Heart right ventricle (tissue), 16 donors: ENCODE measurements around the gene SSB. TPM values are rescaled to one million over a fixed set of nuclear protein-coding genes. Genes with fewer than 3 reads are reported as not detected.

ENCODE experiments used
- ATAC-seq, 8 donors: fragments of 200-7000 bp; cut with Tn5 transposase; one replicate each; pipeline ENCODE4 v1.9.1; 2020; ENCODE audit warnings: mild to moderate bottlenecking in 8 of 8, moderate library complexity in 8 of 8, moderate number of reproducible peaks in 1 of 8
- DNase-seq, 2 donors: peaks; one replicate each; pipeline ENCODE4 v3.0.0-alpha.2; 2020
- H3K27ac ChIP-seq, 10 donors: fragments of 200-600 bp; sonication (generic) in 2 of 10; one replicate each; pipeline versions ENCODE4 v1.5.0 to v1.8.0; 2020 to 2022; ENCODE audit warnings: mild to moderate bottlenecking in 3 of 10
- H3K27me3 ChIP-seq, 7 donors: fragments of 200-600 bp; one replicate each; pipeline ENCODE4 v1.8.0; 2021 to 2022; ENCODE audit warnings: mild to moderate bottlenecking in 2 of 7
- H3K36me3 ChIP-seq, 9 donors: fragments of 200-600 bp; sonication (generic) in 1 of 9; one replicate each; pipeline versions ENCODE4 v1.5.0 to v1.8.0; 2020 to 2022; ENCODE audit warnings: mild to moderate bottlenecking in 2 of 9
- H3K4me1 ChIP-seq, 9 donors: fragments of 200-600 bp; sonication (generic) in 1 of 9; one replicate each; pipeline versions ENCODE4 v1.5.0 to v1.8.0; 2020 to 2022; ENCODE audit warnings: mild to moderate bottlenecking in 4 of 9
- H3K4me3 ChIP-seq, 10 donors: fragments of 200-600 bp; sonication (generic) in 2 of 10; one replicate each; pipeline versions ENCODE4 v1.5.0 to v1.8.0; 2020 to 2022; ENCODE audit warnings: mild to moderate bottlenecking in 7 of 10, moderate library complexity in 2 of 10
- H3K9me3 ChIP-seq, 11 donors: fragments of 200-600 bp in 10 of 11; sonication (generic) in 2 of 11; one replicate each; pipeline versions ENCODE4 v1.5.0 to v1.8.0; 2013 to 2022; ENCODE audit warnings: mild to moderate bottlenecking in 2 of 11, control low read depth in 1 of 11, moderate library complexity in 1 of 11
- WGBS, 2 donors: extraction: QIAGEN DNeasy Blood & Tissue Kit; methylation state at CpG; one replicate each; pipeline ENCODE4 v1.1.7; 2013; ENCODE audit warnings: inconsistent platforms in 1 of 2; 5-methylcytosine and 5-hydroxymethylcytosine counted together
- intact Hi-C, 10 donors: fragments of 100-400 bp; cut with DNase I; formaldehyde crosslinking; loops; one replicate each; pipeline versions ENCODE4 v1.11.1 to v1.14.2; 2022
- polyA plus RNA-seq, 2 donors: library from polyadenylated mRNA; stranded (reverse); fragments of 200-250 nt; gene quantifications; one replicate each; pipeline ENCODE4 v1.2.3, GENCODE V29; 2013
- total RNA-seq, 10 donors: library from RNA; stranded (reverse); fragmentation: NEBNext Ultra II Directional in 3 of 10; extraction: Animal tissue kit (Norgen Biotek cat#: 25700) in 3 of 10; gene quantifications; one replicate each; pipeline versions ENCODE4 v1.2.1 to v1.2.4, GENCODE V29; 2021 to 2023
- TF ChIP-seq, protein P1 (sequence below), 9 donors: fragments of 200-600 bp; sonication (generic) in 2 of 9; IDR thresholded peaks; one replicate each; pipeline versions ENCODE4 v1.5.0 to v1.8.0; 2021 to 2022; ENCODE audit warnings: antibody characterized with exemption in 9 of 9, mild to moderate bottlenecking in 5 of 9, moderate library complexity in 1 of 9
- donor health status: Arrhythmogenic right ventricular cardiomyopathy.
- donor health status: ischemic (EF 13 %, LVEDD 7.1; RV severe dilation, severe dysfunction).
- donor health status: healthy with polysubstance abuse.
- donor health status: DM: no; HTN: yes; CAD: no.
- donor health status: DM: no; HTN: no; CAD: no.
- donor health status: ischemic (EF 25% LVEDD 6.9; RV normal size, moderate dysfunction).
- donor health status: ischemic (EF 25% LVEDD 5.7; RV mildly dilated, moderate dysfunction).
- donor health status: healthy.
- donor health status: DM: yes; HTN: yes; CAD: no.
- donor health status: Ischemic cardiomyopathy.
- donor health status: ischemic (EF 35%, LVEDD 5.7; RV mildly dilated, moderate dysfunction).
- donor health status: nonischemic (EF 11% LVEDD 7.7; RV severe dilation, severe dysfunction).
- donor health status: DM: yes; HTN: yes; CAD: no.
- donor health status: PGD.
- donor health status: ischemic (EF 29% LVEDD 5.4; RV normal size, mild dysfunction).
- donor health status: nonischemic (EF 23%, LVEDD 6.1; RV moderate dilation, normal function).

SSB gene
- total and polyA plus RNA-seq, 12 donors: 44.3 to 69.6 (median 55.3) TPM

DNA sequence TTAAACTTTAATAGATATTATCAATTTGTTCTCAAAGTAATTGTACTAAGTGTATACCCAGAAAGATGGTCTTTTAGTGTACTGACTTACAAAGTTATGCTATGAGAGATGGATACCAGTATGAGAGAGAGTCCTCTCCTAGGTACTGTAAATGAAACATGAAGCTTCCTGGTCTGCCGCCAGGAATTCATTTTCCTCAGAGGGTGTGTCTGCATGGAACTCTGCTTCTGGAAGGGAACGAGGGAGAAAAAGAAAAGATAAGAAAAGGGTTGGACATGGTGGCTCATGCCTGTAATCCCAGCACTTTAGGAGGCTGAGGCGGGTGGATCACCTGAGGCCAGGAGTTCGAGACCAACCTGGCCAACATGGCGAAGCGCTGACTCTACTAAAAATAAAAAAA lies 2.2 kb upstream of the SSB start:
- Histone ChIP-seq H3K9me3 (no peaks in the 10 kb centered on the region), H3K27ac (no peak overlapping the region), H3K27me3 (no peaks in the 10 kb centered on the region), H3K4me3 (no peak overlapping the region), H3K4me1 (peaks cover 0 to 22% (median 14%) of the 10 kb centered on the region in 9 donors), H3K36me3 (peaks cover 0 to 8% (median 0%) of the 10 kb centered on the region in 9 donors)
- intact Hi-C loops: loop anchor here in 3 of 10 donors (5.0 to 10.0 kb wide), 2 partner anchors 214 to 272 kb away; partner anchors contain the start of gene PPIG (in 1 of the 3)
- ATAC-seq (no peak), DNase-seq (no peak)
- WGBS, 2 donors: 78 to 79% methylated on average over 6 of the region's 6 CpGs
- TF ChIP-seq, protein P1, sequence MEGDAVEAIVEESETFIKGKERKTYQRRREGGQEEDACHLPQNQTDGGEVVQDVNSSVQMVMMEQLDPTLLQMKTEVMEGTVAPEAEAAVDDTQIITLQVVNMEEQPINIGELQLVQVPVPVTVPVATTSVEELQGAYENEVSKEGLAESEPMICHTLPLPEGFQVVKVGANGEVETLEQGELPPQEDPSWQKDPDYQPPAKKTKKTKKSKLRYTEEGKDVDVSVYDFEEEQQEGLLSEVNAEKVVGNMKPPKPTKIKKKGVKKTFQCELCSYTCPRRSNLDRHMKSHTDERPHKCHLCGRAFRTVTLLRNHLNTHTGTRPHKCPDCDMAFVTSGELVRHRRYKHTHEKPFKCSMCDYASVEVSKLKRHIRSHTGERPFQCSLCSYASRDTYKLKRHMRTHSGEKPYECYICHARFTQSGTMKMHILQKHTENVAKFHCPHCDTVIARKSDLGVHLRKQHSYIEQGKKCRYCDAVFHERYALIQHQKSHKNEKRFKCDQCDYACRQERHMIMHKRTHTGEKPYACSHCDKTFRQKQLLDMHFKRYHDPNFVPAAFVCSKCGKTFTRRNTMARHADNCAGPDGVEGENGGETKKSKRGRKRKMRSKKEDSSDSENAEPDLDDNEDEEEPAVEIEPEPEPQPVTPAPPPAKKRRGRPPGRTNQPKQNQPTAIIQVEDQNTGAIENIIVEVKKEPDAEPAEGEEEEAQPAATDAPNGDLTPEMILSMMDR (IDR thresholded peaks at IDR 0.05): no peak

DNA sequence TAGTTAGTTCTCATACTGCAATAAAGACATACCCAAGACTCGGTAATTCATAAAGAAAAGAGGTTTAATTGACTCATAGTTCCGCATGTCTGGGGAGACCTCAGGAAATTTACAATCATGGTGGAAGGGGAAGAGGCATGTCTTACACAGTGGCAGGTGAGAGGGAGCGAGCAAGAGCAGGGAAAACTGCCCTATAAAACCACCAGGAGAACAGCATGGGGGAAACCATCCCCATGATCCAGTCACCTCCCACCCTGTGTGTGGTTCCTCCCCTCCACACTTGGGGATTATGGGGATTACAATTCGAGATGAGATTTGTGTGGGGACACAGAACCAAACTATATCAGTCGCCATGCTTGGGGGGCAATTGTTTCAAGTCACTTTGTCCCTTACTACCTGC lies 1.1 kb upstream of the SSB start:
- Histone ChIP-seq H3K36me3 (peaks cover 0 to 19% (median 0%) of the 10 kb centered on the region in 9 donors), H3K27me3 (no peaks in the 10 kb centered on the region), H3K4me1 (peaks cover 0 to 32% (median 16%) of the 10 kb centered on the region in 9 donors), H3K9me3 (no peaks in the 10 kb centered on the region), H3K4me3 (no peak overlapping the region), H3K27ac (no peak overlapping the region)
- DNase-seq: no peak
- no peak for ATAC-seq
- intact Hi-C loops: loop anchor here in 3 of 10 donors (5.0 to 10.0 kb wide), 2 partner anchors 215 to 273 kb away; partner anchors contain the start of gene PPIG (in 1 of the 3)
- 89 to 90% methylated on average over 5 of the region's 5 CpGs for WGBS, 2 donors
- TF ChIP-seq, protein P1 (IDR thresholded peaks at IDR 0.05): no peak

DNA sequence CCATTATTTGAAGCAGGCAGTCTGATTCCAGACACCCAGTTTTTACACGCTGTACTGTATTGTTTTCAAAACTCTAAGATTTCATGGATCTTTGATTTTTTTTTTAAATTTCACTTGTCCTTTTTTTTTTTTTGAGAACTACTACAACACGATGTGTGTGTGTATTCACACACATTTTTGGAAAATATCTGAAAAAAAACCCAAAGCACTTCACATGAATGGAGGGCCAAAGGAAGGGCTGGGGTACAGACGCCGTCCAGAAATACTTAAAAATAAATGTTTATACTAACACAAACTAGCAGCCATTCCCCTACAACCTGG lies 314 bp upstream of the SSB start:
- WGBS, 2 donors: 15 to 17% methylated on average over 4 of the region's 4 CpGs
- Histone ChIP-seq H3K27me3 (no peaks in the 10 kb centered on the region), H3K36me3 (peaks cover 0 to 27% (median under 1%) of the 10 kb centered on the region in 9 donors), H3K9me3 (no peaks in the 10 kb centered on the region), H3K4me3 (peak overlapping the region; percentile 63 to 95 (median 84)), H3K4me1 (peaks cover 0 to 33% (median 17%) of the 10 kb centered on the region in 9 donors), H3K27ac (peak overlapping the region; percentile 33 to 90 (median 86))
- TF ChIP-seq, protein P1 (IDR thresholded peaks at IDR 0.05): no peak
- DNase-seq (no peak), ATAC-seq (peak in 1 of 8 donors; percentile 1)
- intact Hi-C loops: loop anchor here in 3 of 10 donors (5.0 to 10.0 kb wide), 2 partner anchors 216 to 274 kb away; partner anchors contain the start of gene PPIG (in 1 of the 3)

DNA sequence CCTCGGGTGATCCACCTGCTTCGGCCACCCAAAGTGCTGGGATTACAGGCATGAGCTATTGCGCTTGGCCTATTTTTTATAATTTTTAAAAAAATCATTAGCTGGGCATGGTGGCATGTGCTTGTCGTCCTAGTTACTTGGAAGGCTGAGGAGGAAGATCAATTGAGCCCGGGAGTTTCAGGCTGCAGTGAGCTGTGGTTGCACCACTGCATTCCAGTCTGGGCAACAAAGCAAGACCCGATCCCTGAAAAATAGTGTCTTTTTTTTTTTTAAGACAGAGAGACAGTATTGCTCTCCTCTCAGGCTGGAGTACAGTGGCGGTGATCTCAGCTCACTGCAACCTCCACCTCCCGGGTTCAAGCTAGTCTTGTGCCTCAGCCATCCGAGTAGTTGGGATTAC lies 4.8 kb downstream of the SSB start:
- Histone ChIP-seq H3K27ac (no peak overlapping the region), H3K27me3 (no peaks in the 10 kb centered on the region), H3K9me3 (no peaks in the 10 kb centered on the region), H3K36me3 (peaks cover 0 to 73% (median 18%) of the 10 kb centered on the region in 9 donors), H3K4me3 (no peak overlapping the region), H3K4me1 (peaks cover 0 to 27% (median 18%) of the 10 kb centered on the region in 9 donors)
- TF ChIP-seq, protein P1 (IDR thresholded peaks at IDR 0.05): no peak
- no peak for ATAC-seq
- WGBS, 2 donors: 94 to 97% methylated on average over 9 of the region's 9 CpGs
- DNase-seq: no peak
- intact Hi-C loops: no loop called here
